ENCODE measurements around the gene CIAO2B. TPM values are rescaled to one million over a fixed set of nuclear protein-coding genes. Genes with fewer than 3 reads are reported as not detected.

Gene CIAO2B
- total RNA-seq, 1 donor from 2014 or later, result 156 TPM

- no peak overlapping the region for H3K4me3 ChIP-seq (ENCODE audit: low read depth, low read length)
- H3K27me3 ChIP-seq (ENCODE audit: control insufficient read depth, insufficient read depth, low read length), result no peaks in the 10 kb centered on the region
- DNase-seq (ENCODE audit: low read depth), result no peak
- TF ChIP-seq, protein P1, sequence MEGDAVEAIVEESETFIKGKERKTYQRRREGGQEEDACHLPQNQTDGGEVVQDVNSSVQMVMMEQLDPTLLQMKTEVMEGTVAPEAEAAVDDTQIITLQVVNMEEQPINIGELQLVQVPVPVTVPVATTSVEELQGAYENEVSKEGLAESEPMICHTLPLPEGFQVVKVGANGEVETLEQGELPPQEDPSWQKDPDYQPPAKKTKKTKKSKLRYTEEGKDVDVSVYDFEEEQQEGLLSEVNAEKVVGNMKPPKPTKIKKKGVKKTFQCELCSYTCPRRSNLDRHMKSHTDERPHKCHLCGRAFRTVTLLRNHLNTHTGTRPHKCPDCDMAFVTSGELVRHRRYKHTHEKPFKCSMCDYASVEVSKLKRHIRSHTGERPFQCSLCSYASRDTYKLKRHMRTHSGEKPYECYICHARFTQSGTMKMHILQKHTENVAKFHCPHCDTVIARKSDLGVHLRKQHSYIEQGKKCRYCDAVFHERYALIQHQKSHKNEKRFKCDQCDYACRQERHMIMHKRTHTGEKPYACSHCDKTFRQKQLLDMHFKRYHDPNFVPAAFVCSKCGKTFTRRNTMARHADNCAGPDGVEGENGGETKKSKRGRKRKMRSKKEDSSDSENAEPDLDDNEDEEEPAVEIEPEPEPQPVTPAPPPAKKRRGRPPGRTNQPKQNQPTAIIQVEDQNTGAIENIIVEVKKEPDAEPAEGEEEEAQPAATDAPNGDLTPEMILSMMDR (IDR thresholded peaks at IDR 0.05; ENCODE audit: insufficient read depth, low read length, poor library complexity, severe bottlenecking), result no peak
- H3K36me3 ChIP-seq (ENCODE audit: control insufficient read depth, insufficient read depth, low read length), result no peaks in the 10 kb centered on the region
These were observed 12.3 kb downstream of the CIAO2B start for GRCh38 chr16:66921729-66922450.

DNA sequence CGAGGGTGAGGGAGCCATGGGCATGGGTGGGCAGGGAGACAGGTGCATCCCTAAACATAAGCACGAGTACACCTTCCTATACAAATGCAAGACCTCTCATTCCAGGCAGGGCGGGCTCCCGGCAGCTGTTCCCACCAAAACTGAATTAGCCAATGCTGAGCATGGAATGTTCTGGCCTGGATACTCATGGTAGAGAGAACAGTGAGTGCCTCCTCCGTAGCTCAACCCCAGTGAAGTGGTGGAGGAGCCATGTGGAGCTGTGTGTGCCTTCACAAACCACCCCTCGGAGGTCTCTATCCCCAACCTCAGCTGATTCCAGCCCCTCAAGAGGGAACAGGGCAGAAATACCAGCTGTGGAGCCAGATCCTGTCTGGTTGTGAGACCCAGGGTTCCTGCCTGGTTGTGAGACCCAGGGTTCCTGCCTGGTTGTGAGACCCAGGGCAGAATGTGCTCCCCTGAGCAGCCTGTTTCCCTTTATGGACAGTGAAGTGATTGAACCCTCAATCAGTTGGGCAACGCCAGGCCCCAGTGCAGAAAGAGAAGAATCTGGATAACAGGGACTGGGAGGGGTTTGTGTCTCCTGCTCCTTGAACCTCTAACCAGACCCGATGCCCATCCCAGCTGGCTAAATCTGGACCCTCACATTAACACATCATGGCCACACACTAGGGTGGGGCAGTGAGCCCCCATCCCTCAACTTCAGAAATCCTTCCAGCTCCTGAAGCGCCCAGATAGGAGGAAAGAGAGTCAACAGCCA is 13.1 kb downstream of the CIAO2B start:
- no peak overlapping the region for H3K4me3 ChIP-seq (ENCODE audit: low read depth, low read length)
- TF ChIP-seq, protein P1 (IDR thresholded peaks at IDR 0.05; ENCODE audit: insufficient read depth, low read length, poor library complexity, severe bottlenecking), result no peak
- no peaks in the 10 kb centered on the region for H3K27me3 ChIP-seq (ENCODE audit: control insufficient read depth, insufficient read depth, low read length)
- no peaks in the 10 kb centered on the region for H3K36me3 ChIP-seq (ENCODE audit: control insufficient read depth, insufficient read depth, low read length)
- no peak for DNase-seq (ENCODE audit: low read depth)

DNA sequence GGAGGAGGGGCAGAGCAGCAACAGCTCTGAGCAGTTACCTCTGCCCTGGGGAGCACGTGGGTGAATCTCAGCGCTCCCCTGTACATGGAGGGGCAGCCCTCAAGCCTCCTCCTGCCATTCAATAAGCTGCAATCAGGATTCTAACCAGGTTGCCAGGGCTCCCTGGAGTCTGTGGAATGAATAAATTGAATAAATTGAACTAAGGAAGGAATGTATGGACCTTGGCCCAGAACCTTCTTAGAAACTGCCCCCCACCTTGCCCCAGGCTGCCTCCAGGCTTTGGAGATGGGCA is 14.0 kb downstream of the CIAO2B start:
- DNase-seq (ENCODE audit: low read depth), result no peak
- no peaks in the 10 kb centered on the region for H3K36me3 ChIP-seq (ENCODE audit: control insufficient read depth, insufficient read depth, low read length)
- no peaks in the 10 kb centered on the region for H3K27me3 ChIP-seq (ENCODE audit: control insufficient read depth, insufficient read depth, low read length)
- H3K4me3 ChIP-seq (ENCODE audit: low read depth, low read length), result no peak overlapping the region
- TF ChIP-seq, protein P1 (IDR thresholded peaks at IDR 0.05; ENCODE audit: insufficient read depth, low read length, poor library complexity, severe bottlenecking), result no peak

- no peak overlapping the region for H3K4me3 ChIP-seq (ENCODE audit: low read depth, low read length)
- no peak for DNase-seq (ENCODE audit: low read depth)
- H3K36me3 ChIP-seq (ENCODE audit: control insufficient read depth, insufficient read depth, low read length), result no peaks in the 10 kb centered on the region
- TF ChIP-seq, protein P1 (IDR thresholded peaks at IDR 0.05; ENCODE audit: insufficient read depth, low read length, poor library complexity, severe bottlenecking), result no peak
- H3K27me3 ChIP-seq (ENCODE audit: control insufficient read depth, insufficient read depth, low read length), result no peaks in the 10 kb centered on the region
These were observed 14.5 kb downstream of the CIAO2B start for GRCh38 chr16:66919569-66920298.

- TF ChIP-seq, protein P1 (IDR thresholded peaks at IDR 0.05; ENCODE audit: insufficient read depth, low read length, poor library complexity, severe bottlenecking), result no peak
- peak; percentile 68 for DNase-seq (ENCODE audit: low read depth)
- Histone ChIP-seq H3K27me3 (ENCODE audit: control insufficient read depth, insufficient read depth, low read length) (no peaks in the 10 kb centered on the region), H3K36me3 (ENCODE audit: control insufficient read depth, insufficient read depth, low read length) (no peaks in the 10 kb centered on the region), H3K4me3 (ENCODE audit: low read depth, low read length) (no peak within 1 kb of the TSS)
These were observed 15.2 kb downstream of the CIAO2B start, which contains the start of gene CDH16 for GRCh38 chr16:66918803-66919568. Gene CDH16, minus strand, starts transcription at chr16:66918885. Its CDS starts 820 bp downstream, at chr16:66918065.
